ENCODE data around the gene APLP2.

The APLP2 gene

DNA sequence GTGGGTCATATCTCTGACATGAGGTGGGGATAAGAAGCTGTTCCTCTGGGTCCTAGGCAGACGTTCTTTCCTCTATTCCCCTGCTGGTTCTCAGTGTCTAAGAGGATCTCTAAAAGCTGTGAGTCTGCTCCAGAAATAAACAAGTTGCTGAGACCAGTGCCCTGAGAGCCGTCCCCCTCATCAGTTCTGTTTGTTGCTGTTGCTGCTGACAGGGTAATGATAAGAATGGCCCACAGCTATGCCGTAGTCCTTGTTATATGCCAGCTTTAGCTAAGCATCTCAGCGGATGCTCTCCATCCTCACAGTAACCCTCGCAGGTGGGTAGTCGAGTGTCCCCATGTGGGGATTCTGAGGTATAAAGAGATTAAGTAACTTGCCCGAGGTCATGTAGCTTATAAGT lies 66.4 kb downstream of the APLP2 start:
- 0 out of 2 replicates have a peak, but pooled peaks cover 5% of the 10 kb centered on the region for H4K20me1 ChIP-seq
- H3K36me3 ChIP-seq = peaks cover 71% of the 10 kb centered on the region
- TF ChIP-seq Cebpa-rat (IDR thresholded peaks at IDR 0.05) = no peak
- no peaks in the 10 kb centered on the region for H3K27me3 ChIP-seq
- peak overlapping the region; percentile 64 for H3K4me2 ChIP-seq
- H3K4me1 ChIP-seq = peaks cover 20% of the 10 kb centered on the region
- H3K4me3 ChIP-seq = no peak overlapping the region
- H3K9ac ChIP-seq = no peak overlapping the region
- H3K27ac ChIP-seq = no peak overlapping the region
- H3K9me3 ChIP-seq = no peaks in the 10 kb centered on the region

DNA sequence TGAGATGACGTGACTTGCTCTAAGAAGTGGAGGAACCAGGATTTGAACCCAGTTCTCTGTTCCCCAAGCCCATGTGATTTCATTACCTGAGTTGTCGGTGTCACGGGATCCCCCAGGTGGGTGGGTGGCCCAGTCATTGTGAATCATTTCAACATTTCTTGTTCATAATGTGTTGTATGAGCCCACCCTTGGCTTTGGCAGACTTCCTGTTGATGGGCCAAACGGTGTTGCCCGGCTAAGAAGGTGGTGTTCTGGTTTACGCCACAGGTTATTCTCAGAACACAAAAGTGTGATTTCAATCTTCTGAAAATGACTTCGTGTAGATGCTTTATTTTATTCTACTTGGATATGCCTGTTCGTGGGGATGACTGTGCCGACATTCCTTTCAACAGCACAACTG lies 68.3 kb downstream of the APLP2 start:
- Histone ChIP-seq H3K36me3 (peaks cover 80% of the 10 kb centered on the region), H3K4me3 (no peak overlapping the region)

DNA sequence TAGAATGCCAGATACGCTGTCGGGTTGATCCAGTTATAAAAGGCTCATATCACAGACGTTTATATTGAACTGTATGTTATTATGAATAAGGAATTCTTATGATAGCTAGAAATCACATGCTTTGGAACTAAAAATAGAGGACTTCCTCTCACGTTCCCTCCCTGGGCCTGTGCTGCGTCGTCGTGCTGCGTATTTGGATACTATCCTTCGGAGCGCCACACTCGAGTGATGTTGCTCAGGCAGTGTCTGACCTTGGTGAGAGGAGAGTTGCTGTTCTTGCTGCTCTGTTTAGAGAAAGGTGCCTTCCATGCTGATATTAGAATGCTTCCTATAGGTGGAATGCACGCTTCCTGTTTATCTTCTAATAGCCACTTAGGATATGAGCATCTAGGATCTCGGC lies 69.7 kb downstream of the APLP2 start:
- H4K20me1 ChIP-seq = 0 out of 2 replicates have a peak, but pooled peaks cover 5% of the 10 kb centered on the region

More for the DNA sequence above, 68.3 kb downstream of the APLP2 start:
- Histone ChIP-seq H3K4me1 (peaks cover 15% of the 10 kb centered on the region), H3K27me3 (no peaks in the 10 kb centered on the region), H3K9me3 (no peaks in the 10 kb centered on the region), H4K20me1 (0 out of 2 replicates have a peak, but pooled peaks cover 5% of the 10 kb centered on the region), H3K4me2 (no peak overlapping the region), H3K9ac (no peak overlapping the region), H3K27ac (no peak overlapping the region)
- TF ChIP-seq Cebpa-rat (IDR thresholded peaks at IDR 0.05) = no peak

DNA sequence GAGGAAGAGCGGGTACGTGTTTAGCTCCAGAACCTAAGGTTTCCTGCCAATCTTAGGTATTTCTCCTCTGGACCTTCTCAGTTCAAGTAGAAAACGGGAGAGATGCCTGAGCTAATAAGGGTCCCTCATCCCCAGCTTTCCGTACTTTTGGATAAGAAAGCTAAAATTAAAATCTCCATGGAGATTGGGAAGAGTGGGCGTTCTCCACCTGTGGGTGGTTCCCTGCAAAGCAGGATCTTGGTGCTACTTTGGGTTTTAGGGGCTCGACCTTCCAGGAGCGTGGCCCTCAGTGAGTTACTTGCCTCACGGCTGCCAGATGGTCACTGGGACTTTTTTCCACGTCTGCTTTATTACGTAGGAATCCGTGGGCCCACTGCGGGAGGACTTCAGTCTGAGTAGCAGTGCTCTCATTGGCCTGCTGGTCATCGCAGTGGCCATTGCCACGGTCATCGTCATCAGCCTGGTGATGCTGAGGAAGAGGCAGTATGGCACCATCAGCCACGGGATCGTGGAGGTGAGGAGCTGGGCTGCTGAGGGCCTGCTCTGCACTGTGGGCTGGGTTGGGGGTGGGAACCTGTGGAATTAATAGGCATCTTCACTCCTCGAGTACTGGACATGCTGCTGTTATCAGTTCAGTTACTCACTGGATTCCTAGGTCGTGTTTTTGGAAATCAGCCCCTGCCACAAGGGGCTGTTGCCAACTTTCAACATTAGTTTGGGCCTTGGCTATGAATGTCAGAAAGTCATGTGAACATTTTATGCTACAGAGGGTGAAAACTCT lies 72.1 kb downstream of the APLP2 start:
- Histone ChIP-seq H3K9me3 (no peaks in the 10 kb centered on the region), H3K4me2 (no peak overlapping the region), H3K27ac (no peak overlapping the region), H4K20me1 (0 out of 2 replicates have a peak, but pooled peaks cover 2% of the 10 kb centered on the region), H3K36me3 (peaks cover 77% of the 10 kb centered on the region), H3K4me1 (peaks cover 15% of the 10 kb centered on the region), H3K4me3 (no peak overlapping the region), H3K9ac (no peak overlapping the region), H3K27me3 (no peaks in the 10 kb centered on the region)
- no peak for TF ChIP-seq Cebpa-rat (IDR thresholded peaks at IDR 0.05)

More for the DNA sequence above, 69.7 kb downstream of the APLP2 start:
- Histone ChIP-seq H3K4me3 (no peak overlapping the region), H3K4me2 (no peak overlapping the region), H3K4me1 (peaks cover 15% of the 10 kb centered on the region), H3K9me3 (no peaks in the 10 kb centered on the region), H3K27me3 (no peaks in the 10 kb centered on the region), H3K9ac (no peak overlapping the region), H3K36me3 (peaks cover 79% of the 10 kb centered on the region), H3K27ac (no peak overlapping the region)
- TF ChIP-seq Cebpa-rat (IDR thresholded peaks at IDR 0.05) = no peak

DNA sequence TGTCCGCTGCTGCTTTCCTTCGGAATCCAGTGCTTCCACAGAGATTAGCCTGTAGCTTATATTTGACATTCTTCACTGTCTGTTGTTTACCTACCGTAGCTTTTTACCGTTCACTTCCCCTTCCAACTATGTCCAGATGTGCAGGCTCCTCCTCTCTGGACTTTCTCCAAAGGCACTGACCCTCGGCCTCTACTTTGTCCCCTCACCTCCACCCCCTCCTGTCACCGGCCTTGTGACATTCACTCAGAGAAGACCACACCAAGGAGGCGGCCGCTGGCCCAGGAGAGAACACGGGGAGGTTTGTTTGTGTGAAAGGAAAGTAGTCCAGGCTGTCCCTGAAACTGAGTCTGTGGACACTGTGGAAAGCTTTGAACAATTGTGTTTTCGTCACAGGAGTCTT lies 74.4 kb downstream of the APLP2 start:
- H3K4me3 ChIP-seq = no peak overlapping the region
- no peak overlapping the region; the same call in 1 of the 2 replicates for H3K9ac ChIP-seq
- no peak overlapping the region for H3K27ac ChIP-seq
- peaks cover 62% of the 10 kb centered on the region for H3K36me3 ChIP-seq
- H3K4me1 ChIP-seq = peaks cover 20% of the 10 kb centered on the region
- H3K9me3 ChIP-seq = no peaks in the 10 kb centered on the region
- H3K27me3 ChIP-seq = no peaks in the 10 kb centered on the region
- H4K20me1 ChIP-seq = no peaks in the 10 kb centered on the region
- H3K4me2 ChIP-seq = no peak overlapping the region
- TF ChIP-seq Cebpa-rat (IDR thresholded peaks at IDR 0.05) = no peak

DNA sequence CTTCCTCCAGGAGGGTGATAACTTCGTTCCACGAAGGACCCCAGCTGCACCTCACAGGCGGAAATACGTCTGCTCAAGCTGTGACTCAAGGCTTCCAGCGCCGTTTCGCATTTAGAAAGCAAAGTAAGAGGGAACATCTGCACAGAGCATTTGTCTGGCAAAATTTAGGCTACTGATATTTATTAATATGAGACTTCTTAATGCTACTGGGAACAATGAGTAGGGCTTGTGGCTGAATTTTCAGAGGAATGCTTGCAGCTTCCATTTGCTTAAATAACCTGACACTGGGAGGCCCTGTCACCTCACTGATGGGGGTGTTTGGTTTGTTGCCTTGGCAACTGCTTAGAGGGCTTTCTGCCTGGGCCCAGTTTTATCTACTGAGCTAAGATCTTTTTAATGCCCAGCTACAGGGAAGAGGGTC lies 75.2 kb downstream of the APLP2 start:
- H3K9ac ChIP-seq = no peak overlapping the region
- H3K4me2 ChIP-seq = no peak overlapping the region
- H3K4me1 ChIP-seq = peaks cover 20% of the 10 kb centered on the region
- peaks cover 55% of the 10 kb centered on the region for H3K36me3 ChIP-seq
- no peaks in the 10 kb centered on the region for H4K20me1 ChIP-seq
- no peak for TF ChIP-seq Cebpa-rat (IDR thresholded peaks at IDR 0.05)
- no peaks in the 10 kb centered on the region for H3K27me3 ChIP-seq
- H3K27ac ChIP-seq = no peak overlapping the region
- H3K4me3 ChIP-seq = no peak overlapping the region
- H3K9me3 ChIP-seq = no peaks in the 10 kb centered on the region

DNA sequence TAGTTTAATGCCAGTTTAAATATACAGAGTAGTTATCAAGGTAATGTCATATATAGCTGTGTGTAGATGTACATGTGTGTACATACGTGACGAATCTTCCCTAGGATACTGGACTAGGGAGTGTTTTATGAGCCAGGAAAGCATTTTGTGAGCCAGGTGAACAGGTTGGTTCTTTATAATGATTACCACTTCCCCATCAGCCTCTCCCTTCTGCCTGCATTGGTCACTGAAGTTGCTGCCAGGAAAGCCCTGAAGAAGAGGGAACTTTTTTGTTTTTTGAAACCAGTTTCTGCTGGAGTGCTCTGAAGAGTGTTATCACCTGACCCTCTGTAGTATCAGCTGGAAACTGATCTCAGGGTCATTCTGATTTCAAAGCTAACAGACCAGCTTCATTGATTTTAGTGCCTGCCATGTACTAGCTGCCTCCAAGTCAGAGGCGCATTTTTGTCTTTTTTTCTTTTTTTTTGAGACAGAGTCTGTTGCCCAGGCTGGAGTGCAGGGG lies 75.7 kb downstream of the APLP2 start:
- H3K27me3 ChIP-seq = no peaks in the 10 kb centered on the region
- no peak overlapping the region for H3K9ac ChIP-seq
- TF ChIP-seq Cebpa-rat (IDR thresholded peaks at IDR 0.05) = no peak
- peaks cover 20% of the 10 kb centered on the region for H3K4me1 ChIP-seq
- peaks cover 50% of the 10 kb centered on the region for H3K36me3 ChIP-seq
- H3K27ac ChIP-seq = no peak overlapping the region
- no peaks in the 10 kb centered on the region for H4K20me1 ChIP-seq
- no peak overlapping the region for H3K4me3 ChIP-seq
- H3K4me2 ChIP-seq = no peak overlapping the region
- no peaks in the 10 kb centered on the region for H3K9me3 ChIP-seq

DNA sequence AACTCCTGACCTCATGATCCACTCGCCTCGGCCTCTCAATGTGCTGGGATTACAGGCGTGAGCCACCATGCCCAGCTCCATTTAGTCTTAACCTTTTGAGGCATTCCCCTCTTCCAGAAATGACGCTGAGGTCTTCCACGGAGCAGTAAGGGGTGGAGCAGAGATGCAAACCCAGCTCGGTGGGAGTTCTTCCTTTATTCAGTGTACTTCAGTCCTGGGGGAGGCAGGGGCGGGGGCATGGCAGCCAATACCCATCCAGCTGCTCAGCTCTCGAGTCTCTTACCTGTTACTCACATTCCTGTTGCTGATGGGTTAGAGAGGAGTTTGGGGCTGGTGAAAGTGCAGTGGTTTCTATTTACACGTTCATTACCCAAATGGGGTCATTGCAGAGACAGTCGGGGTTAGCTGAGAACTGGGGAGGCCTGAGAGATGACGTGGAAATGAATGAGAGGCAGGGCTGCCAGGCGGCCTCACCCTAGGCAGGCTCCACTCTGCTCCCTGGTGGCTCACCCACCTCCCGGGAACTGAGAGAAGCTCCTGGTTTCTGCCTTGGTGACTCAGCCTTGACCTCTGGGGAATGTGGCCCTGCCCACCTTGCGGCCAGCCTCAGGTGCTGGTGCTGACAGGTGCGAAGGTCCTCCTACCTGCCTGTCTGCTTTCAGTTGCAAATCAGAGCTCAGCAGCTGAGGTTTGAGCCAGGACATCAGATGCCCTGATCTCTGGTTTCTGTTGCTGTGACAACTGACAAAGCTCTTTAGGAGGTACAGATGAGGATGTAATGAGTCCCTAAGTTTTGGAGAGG lies 76.5 kb downstream of the APLP2 start:
- no peak overlapping the region for H3K4me3 ChIP-seq
- peaks cover 20% of the 10 kb centered on the region for H3K4me1 ChIP-seq
- no peaks in the 10 kb centered on the region for H4K20me1 ChIP-seq
- H3K27me3 ChIP-seq = no peaks in the 10 kb centered on the region
- H3K36me3 ChIP-seq = peaks cover 45% of the 10 kb centered on the region
- no peak for TF ChIP-seq Cebpa-rat (IDR thresholded peaks at IDR 0.05)
- H3K9me3 ChIP-seq = no peaks in the 10 kb centered on the region
- no peak overlapping the region for H3K27ac ChIP-seq
- no peak overlapping the region for H3K9ac ChIP-seq
- H3K4me2 ChIP-seq = peak overlapping the region; percentile 47

DNA sequence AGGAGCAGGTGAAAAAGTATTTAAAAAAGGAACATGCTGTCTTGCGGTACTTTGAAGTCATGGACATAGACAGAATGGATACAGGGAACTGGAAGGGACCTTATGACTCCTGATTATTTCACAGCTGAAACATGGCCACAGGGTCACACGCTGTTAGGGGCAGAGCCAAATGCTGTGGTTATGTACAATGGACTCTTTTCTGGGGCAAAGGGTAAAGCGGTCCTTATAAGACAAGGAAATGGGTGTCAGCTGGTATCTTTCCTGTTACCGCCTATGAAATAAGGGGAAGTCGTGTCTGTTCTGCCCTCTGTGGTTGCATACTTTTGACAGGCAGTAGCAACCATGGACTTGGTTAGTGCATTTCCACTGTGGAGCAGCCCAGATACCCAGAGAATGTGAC lies 77.1 kb downstream of the APLP2 start:
- peaks cover 20% of the 10 kb centered on the region for H3K4me1 ChIP-seq
- H3K4me3 ChIP-seq = no peak overlapping the region
- H3K27ac ChIP-seq = no peak overlapping the region
- peak overlapping the region; percentile 47 for H3K4me2 ChIP-seq
- no peak for TF ChIP-seq Cebpa-rat (IDR thresholded peaks at IDR 0.05)
- H3K9me3 ChIP-seq = no peaks in the 10 kb centered on the region
- no peaks in the 10 kb centered on the region for H4K20me1 ChIP-seq
- no peak overlapping the region for H3K9ac ChIP-seq
- H3K27me3 ChIP-seq = no peaks in the 10 kb centered on the region
- peaks cover 39% of the 10 kb centered on the region for H3K36me3 ChIP-seq
